ENCODE data around the gene TMEFF1.

Gene TMEFF1

GRCh38 chr9:100580257-100580656 is 107.3 kb downstream of the TMEFF1 start:
- no peak overlapping the region for H3K4me2 ChIP-seq (ENCODE audit: low read length)
- H3K79me2 ChIP-seq (ENCODE audit: control insufficient read depth, low read length) = no peaks in the 10 kb centered on the region
- H4K20me1 ChIP-seq (ENCODE audit: control insufficient read depth, insufficient read depth, low read depth, low read length) = no peaks in the 10 kb centered on the region
- H3F3A ChIP-seq (ENCODE audit: control insufficient read depth, insufficient read depth) = no peaks in the 10 kb centered on the region
- H3K27ac ChIP-seq (ENCODE audit: low read depth, low read length) = no peak overlapping the region
- H3K4me1 ChIP-seq (ENCODE audit: control insufficient read depth, low read length) = no peaks in the 10 kb centered on the region
- TF ChIP-seq EZH2phosphoT487 (IDR thresholded peaks at IDR 0.05; ENCODE audit: borderline replicate concordance, low read length) (no peak), CTCF (IDR thresholded peaks at IDR 0.05; ENCODE audit: low read depth, low read length, poor library complexity, severe bottlenecking) (no peak)
- no peaks in the 10 kb centered on the region for H3K36me3 ChIP-seq (ENCODE audit: control insufficient read depth, low read length)
- no peaks in the 10 kb centered on the region for H3K9me3 ChIP-seq (ENCODE audit: control insufficient read depth, insufficient read depth, low read length)
- no peaks in the 10 kb centered on the region for H3K9me2 ChIP-seq (replicated peaks; ENCODE audit: control insufficient read depth, low read length)
- H3K4me3 ChIP-seq (ENCODE audit: low read length) = no peak overlapping the region
- peaks cover 12% of the 10 kb centered on the region for H3K27me3 ChIP-seq (ENCODE audit: control insufficient read depth, low read length)

- H3K4me1 ChIP-seq (ENCODE audit: control insufficient read depth, low read length) = no peaks in the 10 kb centered on the region
- TF ChIP-seq CTCF (IDR thresholded peaks at IDR 0.05; ENCODE audit: low read depth, low read length, poor library complexity, severe bottlenecking) (no peak), EZH2phosphoT487 (IDR thresholded peaks at IDR 0.05; ENCODE audit: borderline replicate concordance, low read length) (no peak)
- no peaks in the 10 kb centered on the region for H3F3A ChIP-seq (ENCODE audit: control insufficient read depth, insufficient read depth)
- H4K20me1 ChIP-seq (ENCODE audit: control insufficient read depth, insufficient read depth, low read depth, low read length) = no peaks in the 10 kb centered on the region
- H3K79me2 ChIP-seq (ENCODE audit: control insufficient read depth, low read length) = no peaks in the 10 kb centered on the region
- H3K27ac ChIP-seq (ENCODE audit: low read depth, low read length) = no peak overlapping the region
- H3K4me2 ChIP-seq (ENCODE audit: low read length) = no peak overlapping the region
- no peaks in the 10 kb centered on the region for H3K9me2 ChIP-seq (replicated peaks; ENCODE audit: control insufficient read depth, low read length)
- H3K4me3 ChIP-seq (ENCODE audit: low read length) = no peak overlapping the region
- no peaks in the 10 kb centered on the region for H3K36me3 ChIP-seq (ENCODE audit: control insufficient read depth, low read length)
- H3K27me3 ChIP-seq (ENCODE audit: control insufficient read depth, low read length) = peaks cover 12% of the 10 kb centered on the region
- no peaks in the 10 kb centered on the region for H3K9me3 ChIP-seq (ENCODE audit: control insufficient read depth, insufficient read depth, low read length)
These were observed 108.1 kb downstream of the TMEFF1 start for GRCh38 chr9:100581081-100581480.

GRCh38 chr9:100581661-100582060 is 108.7 kb downstream of the TMEFF1 start:
- H3K4me3 ChIP-seq (ENCODE audit: low read length) = no peak overlapping the region
- no peaks in the 10 kb centered on the region for H3K36me3 ChIP-seq (ENCODE audit: control insufficient read depth, low read length)
- H3K9me2 ChIP-seq (replicated peaks; ENCODE audit: control insufficient read depth, low read length) = no peaks in the 10 kb centered on the region
- H3K79me2 ChIP-seq (ENCODE audit: control insufficient read depth, low read length) = no peaks in the 10 kb centered on the region
- no peak overlapping the region for H3K4me2 ChIP-seq (ENCODE audit: low read length)
- H3K4me1 ChIP-seq (ENCODE audit: control insufficient read depth, low read length) = no peaks in the 10 kb centered on the region
- H4K20me1 ChIP-seq (ENCODE audit: control insufficient read depth, insufficient read depth, low read depth, low read length) = no peaks in the 10 kb centered on the region
- TF ChIP-seq CTCF (IDR thresholded peaks at IDR 0.05; ENCODE audit: low read depth, low read length, poor library complexity, severe bottlenecking) (no peak), EZH2phosphoT487 (IDR thresholded peaks at IDR 0.05; ENCODE audit: borderline replicate concordance, low read length) (no peak)
- H3K9me3 ChIP-seq (ENCODE audit: control insufficient read depth, insufficient read depth, low read length) = no peaks in the 10 kb centered on the region
- H3F3A ChIP-seq (ENCODE audit: control insufficient read depth, insufficient read depth) = no peaks in the 10 kb centered on the region
- H3K27me3 ChIP-seq (ENCODE audit: control insufficient read depth, low read length) = peaks cover 12% of the 10 kb centered on the region
- H3K27ac ChIP-seq (ENCODE audit: low read depth, low read length) = no peak overlapping the region
